Loucy (cell line): ENCODE results near the gene GRIN2A.

Experiments used
- H2AFZ ChIP-seq: fragments of 200-600 bp; sonication (generic); 2 replicates; pipeline ENCODE4 v1.6.0; 2016; ENCODE audit warnings: antibody characterized with exemption, mild to moderate bottlenecking, low read length, moderate library complexity
- H3F3A ChIP-seq: fragments of 200-600 bp; 2 replicates; pipeline ENCODE4 v1.6.0; 2016; ENCODE audit warnings: antibody characterized with exemption, low read depth, mild to moderate bottlenecking
- H3K27me3 ChIP-seq: fragments of 200-600 bp; sonication (generic); 2 replicates; pipeline ENCODE4 v1.6.1; 2014; ENCODE audit warnings: low read length, mild to moderate bottlenecking; ENCODE audit not compliant: insufficient read depth, poor library complexity, severe bottlenecking
- H3K36me3 ChIP-seq: fragments of 200-600 bp; sonication (generic); 2 replicates; pipeline ENCODE4 v1.6.1; 2016; ENCODE audit warnings: low read length; ENCODE audit not compliant: insufficient read depth
- H3K4me1 ChIP-seq: fragments of 200-600 bp; sonication (generic); 2 replicates; pipeline ENCODE4 v1.5.1; 2014; ENCODE audit warnings: low read length, mild to moderate bottlenecking; ENCODE audit not compliant: insufficient read depth, poor library complexity, severe bottlenecking
- H3K4me2 ChIP-seq: fragments of 200-600 bp; sonication (generic); 2 replicates; pipeline ENCODE4 v1.6.0; 2014; ENCODE audit warnings: antibody characterized with exemption, low read length, low read depth, mild to moderate bottlenecking; ENCODE audit not compliant: poor library complexity, severe bottlenecking
- H3K4me3 ChIP-seq: fragments of 200-600 bp; sonication (generic); 2 replicates; pipeline ENCODE4 v1.5.1; 2014; ENCODE audit warnings: low read length, mild to moderate bottlenecking, mixed read lengths; ENCODE audit not compliant: poor library complexity, severe bottlenecking
- H3K79me2 ChIP-seq: fragments of 200-600 bp; sonication (generic); 2 replicates; pipeline ENCODE4 v1.6.1; 2014; ENCODE audit warnings: low read length; ENCODE audit not compliant: insufficient read depth
- H3K9ac ChIP-seq: fragments of 200-600 bp; sonication (generic); 2 replicates; pipeline ENCODE4 v1.6.0; 2014; ENCODE audit warnings: mild to moderate bottlenecking, low read depth, low read length, moderate library complexity; ENCODE audit not compliant: poor library complexity, severe bottlenecking
- H3K9me2 ChIP-seq: fragments of 200-600 bp; sonication (generic); replicated peaks from 2 replicates; pipeline ENCODE4 v1.6.1; 2016; ENCODE audit warnings: low read depth, low read length, mixed read lengths
- H3K9me3 ChIP-seq: fragments of 200-600 bp; sonication (generic); 2 replicates; pipeline ENCODE4 v1.6.1; 2014; ENCODE audit warnings: mild to moderate bottlenecking, antibody characterized with exemption, low read length, low read depth; ENCODE audit not compliant: insufficient read depth
- H4K20me1 ChIP-seq: fragments of 200-600 bp; sonication (generic); 2 replicates; pipeline ENCODE4 v1.6.0; 2014; ENCODE audit warnings: antibody characterized with exemption, low read length, mild to moderate bottlenecking; ENCODE audit not compliant: insufficient read depth, poor library complexity, severe bottlenecking
- EZH2phosphoT487 ChIP-seq: fragments of 200-600 bp; IDR thresholded peaks from 2 replicates; pipeline ENCODE4 v1.6.1; 2018; ENCODE audit warnings: antibody characterized with exemption, mild to moderate bottlenecking, moderate library complexity, borderline replicate concordance
- TF ChIP-seq, protein P1 (sequence below): fragments of 200-600 bp; sonication (generic); conservative IDR thresholded peaks from 2 replicates; pipeline ENCODE4 v1.5.1; 2014; ENCODE audit warnings: mild to moderate bottlenecking, antibody characterized with exemption, low read length

Gene GRIN2A

GRCh38 chr16:9739301-9739700, 442.9 kb downstream of the GRIN2A start:
- Histone ChIP-seq H3K79me2 (no peaks in the 10 kb centered on the region), H3K9me2 (no peaks in the 10 kb centered on the region), H3K9me3 (no peaks in the 10 kb centered on the region)

DNA sequence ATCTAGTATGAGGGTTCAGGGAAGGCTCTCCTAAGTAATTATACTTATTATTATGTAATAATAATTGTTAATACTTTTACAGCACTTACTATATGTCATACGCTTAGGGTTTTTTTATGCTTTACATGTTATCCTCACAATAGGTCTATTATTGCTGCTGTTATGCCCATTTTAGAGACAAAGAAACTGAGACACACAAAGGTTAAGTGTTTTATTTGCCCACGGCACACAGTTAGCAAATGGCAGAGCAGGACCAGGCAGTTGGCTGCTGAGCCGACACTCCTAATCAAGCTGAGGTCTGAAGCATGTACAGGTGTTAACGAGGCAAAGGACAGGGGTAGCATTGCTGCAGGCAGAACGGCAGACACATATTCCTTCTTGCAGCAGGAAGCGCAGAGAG, 443.5 kb downstream of the GRIN2A start:
- Histone ChIP-seq H3K4me2 (no peak overlapping the region), H4K20me1 (no peaks in the 10 kb centered on the region)

More at GRCh38 chr16:9739301-9739700, 442.9 kb downstream of the GRIN2A start:
- Histone ChIP-seq H3K9ac (no peak overlapping the region), H3K27me3 (no peaks in the 10 kb centered on the region), H3K36me3 (no peaks in the 10 kb centered on the region), H3K4me3 (no peak overlapping the region), H4K20me1 (no peaks in the 10 kb centered on the region), H3F3A (no peaks in the 10 kb centered on the region), H3K4me2 (no peak overlapping the region), H2AFZ (no peak overlapping the region), H3K4me1 (no peaks in the 10 kb centered on the region)
- no peak for TF ChIP-seq EZH2phosphoT487
- TF ChIP-seq, protein P1, sequence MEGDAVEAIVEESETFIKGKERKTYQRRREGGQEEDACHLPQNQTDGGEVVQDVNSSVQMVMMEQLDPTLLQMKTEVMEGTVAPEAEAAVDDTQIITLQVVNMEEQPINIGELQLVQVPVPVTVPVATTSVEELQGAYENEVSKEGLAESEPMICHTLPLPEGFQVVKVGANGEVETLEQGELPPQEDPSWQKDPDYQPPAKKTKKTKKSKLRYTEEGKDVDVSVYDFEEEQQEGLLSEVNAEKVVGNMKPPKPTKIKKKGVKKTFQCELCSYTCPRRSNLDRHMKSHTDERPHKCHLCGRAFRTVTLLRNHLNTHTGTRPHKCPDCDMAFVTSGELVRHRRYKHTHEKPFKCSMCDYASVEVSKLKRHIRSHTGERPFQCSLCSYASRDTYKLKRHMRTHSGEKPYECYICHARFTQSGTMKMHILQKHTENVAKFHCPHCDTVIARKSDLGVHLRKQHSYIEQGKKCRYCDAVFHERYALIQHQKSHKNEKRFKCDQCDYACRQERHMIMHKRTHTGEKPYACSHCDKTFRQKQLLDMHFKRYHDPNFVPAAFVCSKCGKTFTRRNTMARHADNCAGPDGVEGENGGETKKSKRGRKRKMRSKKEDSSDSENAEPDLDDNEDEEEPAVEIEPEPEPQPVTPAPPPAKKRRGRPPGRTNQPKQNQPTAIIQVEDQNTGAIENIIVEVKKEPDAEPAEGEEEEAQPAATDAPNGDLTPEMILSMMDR: no peak

GRCh38 chr16:9736547-9736946, 445.7 kb downstream of the GRIN2A start:
- H3K4me1 ChIP-seq: no peaks in the 10 kb centered on the region
- H3K27me3 ChIP-seq: no peaks in the 10 kb centered on the region
- H3K4me2 ChIP-seq: no peak overlapping the region
- no peaks in the 10 kb centered on the region for H4K20me1 ChIP-seq
- H3K9ac ChIP-seq: no peak overlapping the region
- H3K4me3 ChIP-seq: no peak overlapping the region
- H3K9me3 ChIP-seq: no peaks in the 10 kb centered on the region
- TF ChIP-seq EZH2phosphoT487: no peak
- TF ChIP-seq, protein P1: no peak
- no peaks in the 10 kb centered on the region for H3K9me2 ChIP-seq
- no peak overlapping the region for H2AFZ ChIP-seq
- H3K36me3 ChIP-seq: no peaks in the 10 kb centered on the region
- no peaks in the 10 kb centered on the region for H3F3A ChIP-seq
- H3K79me2 ChIP-seq: no peaks in the 10 kb centered on the region

More for the DNA sequence above, 443.5 kb downstream of the GRIN2A start:
- Histone ChIP-seq H3K27me3 (no peaks in the 10 kb centered on the region), H3K4me3 (no peak overlapping the region), H2AFZ (no peak overlapping the region), H3K79me2 (no peaks in the 10 kb centered on the region), H3K9ac (no peak overlapping the region), H3K9me3 (no peaks in the 10 kb centered on the region), H3K4me1 (no peaks in the 10 kb centered on the region), H3K9me2 (no peaks in the 10 kb centered on the region), H3F3A (no peaks in the 10 kb centered on the region), H3K36me3 (no peaks in the 10 kb centered on the region)
- TF ChIP-seq, protein P1: no peak
- no peak for TF ChIP-seq EZH2phosphoT487
